SH-SY5Y (cell line): ENCODE data around the gene SELENON.

Experiments used
- GATA2 ChIP-seq: IDR thresholded peaks from 2 replicates; pipeline ENCODE4 v1.6.1; 2011; ENCODE audit warnings: mild to moderate bottlenecking, low read depth, low read length
- GATA3 ChIP-seq: IDR thresholded peaks from 2 replicates; pipeline ENCODE4 v1.6.1; 2011; ENCODE audit warnings: low read depth, mild to moderate bottlenecking, low read length, moderate library complexity

DNA sequence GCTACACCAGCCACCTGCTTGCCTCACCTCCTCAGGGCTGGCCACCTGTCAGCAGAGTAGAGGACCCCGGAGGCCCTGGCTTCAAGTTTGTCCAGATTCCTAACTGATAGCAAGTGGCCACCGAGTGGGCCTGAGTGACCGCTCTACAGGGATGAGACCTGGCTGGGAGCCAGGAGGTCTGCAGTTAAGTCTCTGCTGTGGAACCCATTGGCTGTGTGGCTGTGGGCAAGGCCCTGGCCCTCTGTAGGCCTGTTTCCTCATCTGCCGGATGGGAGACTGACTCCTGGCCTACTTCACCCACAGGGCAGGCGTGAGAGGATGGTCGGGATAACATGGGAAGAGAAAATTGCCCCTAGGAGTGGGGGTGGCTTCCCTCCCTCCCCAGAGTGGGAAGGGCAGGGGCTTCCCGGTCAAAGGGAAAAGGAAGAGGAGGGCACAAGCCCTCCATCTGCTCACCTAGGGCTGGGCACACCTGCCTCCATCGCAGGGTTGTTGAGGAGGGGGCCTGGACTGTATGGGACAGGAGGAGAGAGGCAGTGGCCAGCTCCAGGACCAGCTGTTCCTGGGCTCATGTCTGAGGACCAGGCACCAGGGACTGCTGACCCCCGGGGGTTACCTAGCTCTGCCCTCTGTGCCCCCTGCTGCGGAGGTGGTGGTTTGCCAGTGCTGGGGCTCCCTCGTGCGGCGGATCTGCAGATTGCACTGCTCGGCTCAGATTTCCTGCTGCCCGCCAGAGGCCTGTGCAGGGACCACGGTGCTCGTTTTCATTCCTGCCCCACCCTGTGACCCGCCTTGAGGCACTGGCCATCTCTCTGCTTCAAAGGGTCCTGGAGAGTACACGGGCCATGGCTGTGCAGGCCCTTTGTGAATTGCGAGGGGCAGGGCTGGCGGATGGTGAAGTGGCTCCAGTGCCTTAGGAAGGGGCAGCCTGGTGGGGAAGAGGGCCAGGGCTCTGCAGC, 10.6 kb downstream of the SELENON start:
- TF ChIP-seq GATA2 (no peak), GATA3 (no peak)
